HepG2 (cell line): ENCODE results near the gene CTNNA1. TPM values are rescaled to one million over a fixed set of nuclear protein-coding genes. Genes with fewer than 3 reads are reported as not detected.
"Not testable (repeated sequence)": the region's sequence is repeated elsewhere in the genome, so short reads cannot be mapped to it uniquely, and the experiment has no call there.

Source experiments
- ATAC-seq: fragments of 200-7000 bp; cut with Tn5 transposase; 3 replicates; pipeline ENCODE4 v1.9.1; 2020; ENCODE audit warnings: mild to moderate bottlenecking, moderate library complexity
- BruUV-seq: library from RNA; stranded (reverse); fragments of 400-500 nt; replicated peaks from 2 replicates; lab custom pipeline; 2021; lab: Mats Ljungman, UMichigan
- CTCF ChIA-PET: fragments of 300-600 bp; formaldehyde crosslinking; extraction: SDS; loops from one replicate; lab custom pipeline; 2021; ENCODE audit warnings: low total read pairs, inconsistent platforms, low intra/inter-chr PET ratio; lab: Yijun Ruan, JAX
- POLR2A ChIA-PET: fragments of 350-600 bp; sonication (Branson Sonifier 250); formaldehyde crosslinking; loops from one replicate; lab custom pipeline; 2020; ENCODE audit warnings: antibody characterized with exemption, inconsistent platforms; lab: Yijun Ruan, JAX
- DNase-seq: peaks from one replicate; pipeline ENCODE4 v3.0.0-alpha.2; 2015; ENCODE audit warnings: low spot score
- FAIRE-seq: peaks from 3 replicates; lab custom pipeline; 2011; peaks lifted over from hg19 to GRCh38; lab: Jason Lieb, UNC
- H2AFZ ChIP-seq: one replicate; pipeline ENCODE4 v1.6.1; 2011; ENCODE audit warnings: low read length, inconsistent platforms
- H3K27ac ChIP-seq: fragments of 300-600 bp; 3 replicates; pipeline ENCODE4 v1.8.0; 2011; ENCODE audit warnings: mixed run types, mild to moderate bottlenecking, mixed read lengths, low read length, inconsistent platforms; ENCODE audit not compliant: insufficient read depth; ENCODE audit errors: extremely low read length
- H3K27me3 ChIP-seq, 2 experiments: fragments of 200-600 bp in 1 of 2; 2 replicates in 1 of 2; 3 replicates in 1 of 2; pipeline versions ENCODE4 v1.6.0 to v1.8.0; 2011; ENCODE audit warnings: low read length in 2 of 2, mild to moderate bottlenecking in 2 of 2, moderate library complexity in 2 of 2, inconsistent platforms in 1 of 2; ENCODE audit not compliant: insufficient read depth in 2 of 2, control insufficient read depth in 1 of 2
- H3K36me3 ChIP-seq, 2 experiments: fragments of 200-600 bp in 1 of 2; replicated peaks in 1 of 2; 2 replicates in 1 of 2; 3 replicates in 1 of 2; pipeline versions ENCODE4 v1.5.1 to v1.8.0; 2011; ENCODE audit warnings: low read length in 2 of 2, inconsistent platforms in 1 of 2; ENCODE audit not compliant: insufficient read depth in 2 of 2, control insufficient read depth in 1 of 2
- H3K4me1 ChIP-seq: 2 replicates; pipeline ENCODE4 v1.5.1; 2012; ENCODE audit warnings: low read length, inconsistent platforms; ENCODE audit not compliant: insufficient read depth
- H3K4me2 ChIP-seq: 2 replicates; pipeline ENCODE4 v1.6.0; 2011; ENCODE audit warnings: low read depth, low read length, inconsistent platforms
- H3K4me3 ChIP-seq, 3 experiments: fragments of 200-600 bp in 1 of 3; sonication (generic), shearing (Covaris generic) in 1 of 3; replicated peaks in 1 of 3; 2 replicates each; pipeline ENCODE4 v1.5.1; 2011 to 2016; ENCODE audit warnings: low read length in 3 of 3, inconsistent platforms in 2 of 3, low read depth in 2 of 3, mild to moderate bottlenecking in 2 of 3, control low read depth in 1 of 3, mixed read lengths in 1 of 3; ENCODE audit not compliant: insufficient read depth in 1 of 3
- H3K79me2 ChIP-seq: one replicate; pipeline ENCODE4 v1.6.1; 2011; ENCODE audit warnings: low read length, inconsistent platforms; ENCODE audit not compliant: insufficient read depth
- H3K9ac ChIP-seq: 2 replicates; pipeline ENCODE4 v1.6.0; 2011; ENCODE audit warnings: mild to moderate bottlenecking, low read depth, low read length, inconsistent platforms; ENCODE audit not compliant: insufficient read depth
- H3K9me3 ChIP-seq: 2 replicates; pipeline ENCODE4 v1.5.1; 2012; ENCODE audit warnings: mild to moderate bottlenecking, low read length
- H4K20me1 ChIP-seq: 2 replicates; pipeline ENCODE4 v1.6.0; 2011; ENCODE audit warnings: inconsistent platforms, mild to moderate bottlenecking, low read length, moderate library complexity; ENCODE audit not compliant: insufficient read depth
- HOXA7 ChIP-seq: sonication (generic); formaldehyde crosslinking; IDR thresholded peaks from 2 replicates; pipeline ENCODE4 v1.8.1; 2022; ENCODE audit warnings: mild to moderate bottlenecking, missing genetic modification reagents, moderate library complexity
- JUND ChIP-seq: sonication (generic); formaldehyde crosslinking; IDR thresholded peaks from 2 replicates; pipeline ENCODE4 v1.8.0; 2022; ENCODE audit warnings: mild to moderate bottlenecking, missing genetic modification reagents
- NR1H2 ChIP-seq: sonication (generic); formaldehyde crosslinking; IDR thresholded peaks from 2 replicates; pipeline ENCODE4 v1.8.1; 2022; ENCODE audit warnings: low read depth, missing genetic modification reagents, borderline replicate concordance
- ZNF263 ChIP-seq: sonication (generic); formaldehyde crosslinking; IDR thresholded peaks from 2 replicates; pipeline ENCODE4 v1.4.0; 2020; ENCODE audit warnings: missing genetic modification reagents
- WGBS: methylation state at CpG from one replicate; pipeline ENCODE4 v1.1.6; 2017; ENCODE audit warnings: low lambda C conversion rate; 5-methylcytosine and 5-hydroxymethylcytosine counted together
- in situ Hi-C: cut with HindIII; loops from 2 replicates; pipeline ENCODE4 v1.10.0; 2017; ENCODE audit warnings: low pct_unique_long_range_greater_than_20kb; ENCODE audit not compliant: extremely low pct_ligation_motif_present
- intact Hi-C: fragments of 100-400 bp; cut with micrococcal nuclease; formaldehyde crosslinking; loops from one replicate; pipeline ENCODE4 v1.10.0; 2022; ENCODE audit not compliant: unreplicated experiment
- polyA plus RNA-seq, 8 experiments: library from polyadenylated mRNA; depleted of rRNA in 3 of 8; stranded (reverse) in 7 of 8; unstranded in 1 of 8; fragments of >200 nt; fragmentation: Illumina TruSeq in 4 of 8; extraction: Trizol in 4 of 8; gene quantifications; 2 replicates each; pipeline versions ENCODE4 v1.2.1 to v1.2.3, GENCODE V29; 2011 to 2016; ENCODE audit warnings: low read depth in 4 of 8, missing spikeins in 1 of 8, mixed read lengths in 1 of 8; ENCODE audit not compliant: insufficient read depth in 1 of 8
- total RNA-seq, 5 experiments: library from RNA; depleted of rRNA; stranded (reverse); fragments of >200 nt; fragmentation: Illumina TruSeq; extraction: Trizol; gene quantifications; 2 replicates each; pipeline ENCODE4 v1.2.3, GENCODE V29; 2016; ENCODE audit warnings: low read depth in 1 of 5
- TF ChIP-seq, protein P1 (sequence below): sonication (generic); formaldehyde crosslinking; IDR thresholded peaks from 2 replicates; pipeline ENCODE4 v1.4.0; 2020; ENCODE audit warnings: missing genetic modification reagents

Gene CTNNA1
- total and polyA plus RNA-seq, 2 of the 13 experiments (the other 11 are each of a cell fraction or from before 2014, with no cell fraction given), result 66.8 to 162 TPM

DNA sequence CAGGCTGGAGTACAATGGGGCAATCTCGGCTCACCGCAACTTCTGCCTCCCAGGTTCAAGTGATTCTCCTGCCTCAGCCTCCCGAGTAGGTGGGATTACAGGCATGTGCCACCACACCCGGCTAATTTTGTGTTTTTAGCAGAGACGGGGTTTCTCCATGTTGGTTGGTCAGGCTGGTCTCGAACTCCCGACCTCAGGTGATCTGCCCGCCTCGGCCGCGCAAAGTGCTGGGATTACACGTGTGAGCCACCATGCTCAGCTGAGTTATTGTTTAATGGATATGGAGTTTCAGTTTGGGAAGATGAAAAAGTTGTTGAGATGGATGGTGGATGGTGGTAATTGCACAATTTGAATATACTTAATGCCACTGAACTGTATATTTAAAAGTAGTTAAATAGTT lies 22.7 kb upstream of the CTNNA1 start:
- H4K20me1 ChIP-seq, H3K27me3 ChIP-seq, H2AFZ ChIP-seq, H3K79me2 ChIP-seq, H3K9me3 ChIP-seq, H3K4me3 ChIP-seq, POLR2A ChIA-PET, DNase-seq, in situ Hi-C loops, CTCF ChIA-PET: not testable (repeated sequence)
- 83% methylated on average over 11 of the region's 12 CpGs for WGBS
- intact Hi-C loops, result loop anchor here (2.0 kb wide), 1 partner anchor 88 kb away; no protein-coding TSS in a partner anchor
- peak overlapping the region; percentile 68 for H3K27ac ChIP-seq
- TF ChIP-seq, protein P1, sequence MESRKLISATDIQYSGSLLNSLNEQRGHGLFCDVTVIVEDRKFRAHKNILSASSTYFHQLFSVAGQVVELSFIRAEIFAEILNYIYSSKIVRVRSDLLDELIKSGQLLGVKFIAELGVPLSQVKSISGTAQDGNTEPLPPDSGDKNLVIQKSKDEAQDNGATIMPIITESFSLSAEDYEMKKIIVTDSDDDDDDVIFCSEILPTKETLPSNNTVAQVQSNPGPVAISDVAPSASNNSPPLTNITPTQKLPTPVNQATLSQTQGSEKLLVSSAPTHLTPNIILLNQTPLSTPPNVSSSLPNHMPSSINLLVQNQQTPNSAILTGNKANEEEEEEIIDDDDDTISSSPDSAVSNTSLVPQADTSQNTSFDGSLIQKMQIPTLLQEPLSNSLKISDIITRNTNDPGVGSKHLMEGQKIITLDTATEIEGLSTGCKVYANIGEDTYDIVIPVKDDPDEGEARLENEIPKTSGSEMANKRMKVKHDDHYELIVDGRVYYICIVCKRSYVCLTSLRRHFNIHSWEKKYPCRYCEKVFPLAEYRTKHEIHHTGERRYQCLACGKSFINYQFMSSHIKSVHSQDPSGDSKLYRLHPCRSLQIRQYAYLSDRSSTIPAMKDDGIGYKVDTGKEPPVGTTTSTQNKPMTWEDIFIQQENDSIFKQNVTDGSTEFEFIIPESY (CRISPR knock-in tag), result peak; percentile 49; the same call in 1 of the 2 replicates
- TF ChIP-seq, all 625 proteins: peak for 1; not testable (repeated sequence) for 624
- not testable (repeated sequence) for BruUV-seq, FAIRE-seq, ATAC-seq, H3K36me3 ChIP-seq, H3K9ac ChIP-seq
- peaks cover 68% of the 10 kb centered on the region for H3K4me1 ChIP-seq
- peak overlapping the region; percentile 28 for H3K4me2 ChIP-seq

DNA sequence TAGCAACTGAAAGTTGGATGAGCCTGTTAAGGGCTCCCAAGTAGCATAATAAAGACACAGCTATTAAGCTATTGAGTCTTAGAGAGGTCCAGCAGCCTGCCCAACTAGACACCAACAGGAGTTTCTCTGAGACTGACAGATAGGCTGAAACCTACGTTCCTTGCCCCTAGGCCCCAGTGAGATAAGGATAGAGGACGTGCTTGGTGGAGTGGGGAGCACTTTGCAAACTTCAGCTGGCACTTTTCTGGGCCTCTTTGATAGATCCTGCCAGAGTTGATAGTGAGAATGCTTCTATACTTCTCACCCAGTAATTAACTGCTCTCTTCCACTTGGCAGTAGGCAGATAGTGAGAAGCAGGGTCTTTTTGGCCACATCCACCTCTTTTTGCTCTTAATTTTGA lies 20.8 kb upstream of the CTNNA1 start:
- no peak for ATAC-seq
- Histone ChIP-seq H2AFZ (no peak overlapping the region), H3K4me2 (no peak overlapping the region), H4K20me1 (no peaks in the 10 kb centered on the region), H3K27ac (no peak overlapping the region), H3K79me2 (no peaks in the 10 kb centered on the region), H3K4me3 (no peak overlapping the region), H3K36me3 (no peaks in the 10 kb centered on the region), H3K4me1 (peaks cover 52% of the 10 kb centered on the region), H3K27me3 (no peaks in the 10 kb centered on the region), H3K9me3 (no peaks in the 10 kb centered on the region), H3K9ac (no peak overlapping the region)
- POLR2A ChIA-PET, result no interaction called here
- no TSS peak for BruUV-seq
- WGBS, result 0% methylated on average over 1 of the region's 2 CpGs
- DNase-seq, result no peak
- intact Hi-C loops (no loop called here), in situ Hi-C loops (no loop called here)
- no peak for FAIRE-seq
- CTCF ChIA-PET, result no interaction called here
- TF ChIP-seq NR1H2, result no peak
- TF ChIP-seq JUND (CRISPR knock-in tag), result no peak
- peak; percentile 37; the same call in 1 of the 2 replicates for TF ChIP-seq ZNF263 (CRISPR knock-in tag)
- TF ChIP-seq HOXA7 (CRISPR knock-in tag), result no peak
